Mesenchymal stem cell (in vitro differentiated cells and primary cell): ENCODE data around the gene NOBOX.

Source experiments
- DNase-seq: peaks from one replicate; pipeline ENCODE4 v3.0.0-alpha.2; 2013
- H2AFZ ChIP-seq: one replicate; pipeline ENCODE4 v1.6.1; 2013; ENCODE audit warnings: low read depth, mild to moderate bottlenecking, control low read depth, inconsistent platforms, low read length, moderate library complexity
- H2AK5ac ChIP-seq: 2 replicates; pipeline ENCODE4 v1.6.1; 2013; ENCODE audit warnings: low read length, moderate library complexity, mild to moderate bottlenecking, inconsistent platforms; ENCODE audit not compliant: severe bottlenecking
- H2BK120ac ChIP-seq: one replicate; pipeline ENCODE4 v1.6.1; 2013; ENCODE audit warnings: low read depth, mild to moderate bottlenecking, inconsistent platforms, low read length, moderate library complexity
- H2BK12ac ChIP-seq, 2 experiments: one replicate each; pipeline ENCODE4 v1.6.1; 2013; ENCODE audit warnings: inconsistent platforms in 2 of 2, low read length in 2 of 2, mild to moderate bottlenecking in 2 of 2, moderate library complexity in 2 of 2, control low read depth in 1 of 2
- H2BK15ac ChIP-seq: one replicate; pipeline ENCODE4 v1.6.1; 2013; ENCODE audit warnings: mild to moderate bottlenecking, low read depth, inconsistent platforms; ENCODE audit not compliant: poor library complexity, severe bottlenecking
- H2BK5ac ChIP-seq: 2 replicates; pipeline ENCODE4 v1.6.1; 2013; ENCODE audit warnings: low read depth, mild to moderate bottlenecking, low read length, control low read depth, inconsistent platforms; ENCODE audit not compliant: poor library complexity, severe bottlenecking
- H3K14ac ChIP-seq, 2 experiments: one replicate each; pipeline ENCODE4 v1.6.1; 2013; ENCODE audit warnings: inconsistent platforms in 2 of 2, low read length in 2 of 2, control low read depth in 1 of 2, mild to moderate bottlenecking in 1 of 2, moderate library complexity in 1 of 2
- H3K18ac ChIP-seq, 2 experiments: one replicate each; pipeline ENCODE4 v1.6.1; 2013; ENCODE audit warnings: inconsistent platforms in 2 of 2, low read length in 2 of 2, control low read depth in 1 of 2, low read depth in 1 of 2, mild to moderate bottlenecking in 1 of 2
- H3K23ac ChIP-seq, 2 experiments: one replicate each; pipeline ENCODE4 v1.6.1; 2013; ENCODE audit warnings: inconsistent platforms in 2 of 2, low read length in 2 of 2, mild to moderate bottlenecking in 2 of 2, moderate library complexity in 2 of 2, control low read depth in 1 of 2
- H3K27ac ChIP-seq: 2 replicates; pipeline ENCODE4 v1.5.1; 2013; ENCODE audit warnings: mild to moderate bottlenecking, moderate library complexity, low read length, control low read depth, inconsistent platforms; ENCODE audit not compliant: poor library complexity, severe bottlenecking
- H3K27me3 ChIP-seq, 2 experiments: 2 replicates each; pipeline versions ENCODE4 v1.6.1 to v1.7.0; 2013; ENCODE audit warnings: low read length in 2 of 2, mild to moderate bottlenecking in 2 of 2, moderate library complexity in 2 of 2, control low read depth in 1 of 2, inconsistent platforms in 1 of 2; ENCODE audit not compliant: control insufficient read depth in 1 of 2, insufficient read depth in 1 of 2
- H3K36me3 ChIP-seq, 2 experiments: 2 replicates each; pipeline versions ENCODE4 v1.6.1 to v1.7.0; 2013; ENCODE audit warnings: low read length in 2 of 2, control low read depth in 1 of 2, inconsistent platforms in 1 of 2, low read depth in 1 of 2, mild to moderate bottlenecking in 1 of 2; ENCODE audit not compliant: insufficient read depth in 2 of 2, control insufficient read depth in 1 of 2
- H3K4ac ChIP-seq, 2 experiments: one replicate each; pipeline ENCODE4 v1.6.1; 2013; ENCODE audit warnings: inconsistent platforms in 2 of 2, low read length in 2 of 2, mild to moderate bottlenecking in 2 of 2, moderate library complexity in 2 of 2, control low read depth in 1 of 2, low read depth in 1 of 2
- H3K4me1 ChIP-seq: 2 replicates; pipeline ENCODE4 v1.6.1; 2013; ENCODE audit warnings: low read depth, low read length, control low read depth; ENCODE audit not compliant: control insufficient read depth, insufficient read depth
- H3K4me2 ChIP-seq: 2 replicates; pipeline ENCODE4 v1.6.1; 2013; ENCODE audit warnings: low read length, mild to moderate bottlenecking, inconsistent platforms; ENCODE audit not compliant: poor library complexity, severe bottlenecking
- H3K4me3 ChIP-seq, 2 experiments: 2 replicates each; pipeline versions ENCODE4 v1.5.1 to v1.7.0; 2013; ENCODE audit warnings: low read length in 2 of 2, mild to moderate bottlenecking in 2 of 2, control low read depth in 1 of 2, low read depth in 1 of 2; ENCODE audit not compliant: insufficient read depth in 1 of 2
- H3K79me1 ChIP-seq: replicated peaks from 2 replicates; pipeline ENCODE4 v1.6.1; 2013; ENCODE audit warnings: mild to moderate bottlenecking, control low read depth, low read length, inconsistent platforms; ENCODE audit not compliant: poor library complexity, severe bottlenecking
- H3K9ac ChIP-seq: 2 replicates; pipeline ENCODE4 v1.7.0; 2013; ENCODE audit warnings: mild to moderate bottlenecking, low read length, moderate library complexity
- H3K9me3 ChIP-seq: 2 replicates; pipeline ENCODE4 v1.7.0; 2013; ENCODE audit warnings: mild to moderate bottlenecking, low read length; ENCODE audit not compliant: control insufficient read depth
- H4K8ac ChIP-seq: one replicate; pipeline ENCODE4 v1.6.1; 2013; ENCODE audit warnings: inconsistent platforms, mild to moderate bottlenecking, low read length, moderate library complexity
- H4K91ac ChIP-seq: one replicate; pipeline ENCODE4 v1.6.1; 2013; ENCODE audit warnings: mild to moderate bottlenecking, low read length, inconsistent platforms
- WGBS: methylation state at CpG from one replicate; pipeline ENCODE4 v1.1.7; 2013; ENCODE audit warnings: mixed read lengths; 5-methylcytosine and 5-hydroxymethylcytosine counted together

The NOBOX gene

DNA sequence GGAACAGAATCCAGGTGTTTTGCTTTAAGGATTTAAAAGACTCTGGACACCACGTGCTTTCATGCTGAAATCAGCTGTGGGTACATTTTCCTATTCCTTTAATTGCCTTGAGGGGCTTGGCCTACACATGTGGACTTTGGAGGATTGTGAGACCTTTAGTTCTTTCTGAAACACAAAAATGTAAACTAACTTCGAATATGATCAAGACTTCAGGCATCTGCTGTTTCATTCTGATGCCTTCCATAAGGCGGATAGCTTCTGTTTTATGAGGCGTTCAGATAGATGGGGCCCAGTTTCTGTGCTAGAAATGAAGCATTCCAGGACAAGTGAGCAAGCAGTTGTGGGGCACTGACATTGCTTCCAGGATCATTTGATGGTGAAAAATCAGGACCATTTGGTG lies 1.5 kb upstream of the NOBOX start:
- Histone ChIP-seq H3K9me3 (no peaks in the 10 kb centered on the region), H3K18ac (no peak overlapping the region), H2BK120ac (no peak overlapping the region), H3K36me3 (no peaks in the 10 kb centered on the region), H3K23ac (no peak overlapping the region), H2AFZ (no peak overlapping the region), H4K91ac (no peak overlapping the region), H3K27me3 (peaks cover 7 to 10% of the 10 kb centered on the region in 2 experiments), H2BK12ac (no peak overlapping the region), H3K4me2 (no peak overlapping the region), H3K79me1 (no peaks in the 10 kb centered on the region), H3K14ac (no peak overlapping the region), H3K27ac (peak overlapping the region; percentile 12), H2BK15ac (no peak overlapping the region), H3K4me1 (peaks cover 6% of the 10 kb centered on the region), H3K4ac (no peak overlapping the region), H3K9ac (no peak overlapping the region), H2AK5ac (no peak overlapping the region), H2BK5ac (no peak overlapping the region), H4K8ac (no peak overlapping the region), H3K4me3 (no peak overlapping the region)
- WGBS, result 65% methylated on average over 4 of the region's 4 CpGs
- no peak for DNase-seq

DNA sequence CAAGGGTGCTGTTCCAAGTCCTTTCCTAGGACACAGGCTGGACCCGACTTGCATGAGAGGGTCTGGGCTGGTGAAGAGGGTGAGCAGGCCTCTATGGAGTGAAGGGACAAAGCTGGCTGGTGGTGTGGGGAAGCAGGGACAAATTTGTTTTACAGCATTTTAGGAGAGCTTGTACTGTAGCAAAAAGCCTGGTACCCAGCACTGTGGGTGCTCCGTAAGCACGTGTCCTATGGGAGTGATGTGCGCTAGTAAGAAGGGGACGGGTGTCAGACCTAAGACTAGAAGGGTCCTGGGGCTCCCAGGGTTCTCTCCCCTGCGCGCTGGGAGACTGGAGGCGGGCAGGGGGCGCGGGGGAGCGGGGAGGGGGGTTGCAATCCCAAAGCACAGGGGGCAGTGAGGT lies 391 bp downstream of the NOBOX start:
- Histone ChIP-seq H3K4me1 (peaks cover 6% of the 10 kb centered on the region), H2AK5ac (no peak overlapping the region), H3K27ac (no peak overlapping the region), H3K9ac (no peak overlapping the region), H2BK12ac (no peak overlapping the region), H3K79me1 (no peaks in the 10 kb centered on the region), H2AFZ (no peak overlapping the region), H3K36me3 (no peaks in the 10 kb centered on the region), H3K27me3 (peaks cover 20 to 22% of the 10 kb centered on the region in 2 experiments), H3K23ac (no peak overlapping the region), H3K4ac (no peak overlapping the region), H4K8ac (no peak overlapping the region), H2BK5ac (no peak overlapping the region), H3K14ac (no peak overlapping the region), H3K4me2 (no peak overlapping the region), H3K9me3 (no peaks in the 10 kb centered on the region), H3K18ac (no peak overlapping the region), H4K91ac (no peak overlapping the region), H2BK15ac (no peak overlapping the region), H2BK120ac (no peak overlapping the region), H3K4me3 (no peak overlapping the region)
- whole genome bisulfite sequencing, result 88% methylated on average over 9 of the region's 11 CpGs
- DNase-seq, result no peak

- Histone ChIP-seq H2BK120ac (no peak overlapping the region), H3K4ac (no peak overlapping the region), H2BK12ac (no peak overlapping the region), H2BK5ac (no peak overlapping the region), H3K18ac (no peak overlapping the region), H3K4me2 (no peak overlapping the region), H3K23ac (no peak overlapping the region), H3K9me3 (no peaks in the 10 kb centered on the region), H3K79me1 (no peaks in the 10 kb centered on the region), H4K8ac (no peak overlapping the region), H3K4me3 (no peak overlapping the region), H4K91ac (no peak overlapping the region), H3K14ac (no peak overlapping the region), H3K27ac (no peak overlapping the region), H3K9ac (no peak overlapping the region), H3K27me3 (peaks cover 31 to 33% of the 10 kb centered on the region in 2 experiments), H3K36me3 (no peaks in the 10 kb centered on the region), H2AFZ (no peak overlapping the region), H2AK5ac (no peak overlapping the region), H2BK15ac (no peak overlapping the region), H3K4me1 (peaks cover 3% of the 10 kb centered on the region)
- no peak for DNase-seq
- WGBS, result 82% methylated on average over 5 of the region's 5 CpGs
Observed at GRCh38 chr7:144401490-144401889, 2.0 kb downstream of the NOBOX start.

- H3K79me1 ChIP-seq, result no peaks in the 10 kb centered on the region
- no peak overlapping the region for H3K4ac ChIP-seq
- H2BK12ac ChIP-seq, result no peak overlapping the region
- no peak overlapping the region for H3K23ac ChIP-seq
- no peak overlapping the region for H2AK5ac ChIP-seq
- no peak overlapping the region for H4K91ac ChIP-seq
- no peak overlapping the region for H3K14ac ChIP-seq
- H3K36me3 ChIP-seq, result no peaks in the 10 kb centered on the region
- no peaks in the 10 kb centered on the region for H3K9me3 ChIP-seq
- H3K4me3 ChIP-seq, result no peak overlapping the region
- no peak overlapping the region for H2BK120ac ChIP-seq
- H3K9ac ChIP-seq, result no peak overlapping the region
- H3K4me1 ChIP-seq, result no peaks in the 10 kb centered on the region
- 86% methylated on average over 11 of the region's 11 CpGs for WGBS
- H2AFZ ChIP-seq, result no peak overlapping the region
- peaks cover 31 to 33% of the 10 kb centered on the region in 2 experiments for H3K27me3 ChIP-seq
- H2BK5ac ChIP-seq, result no peak overlapping the region
- no peak overlapping the region for H4K8ac ChIP-seq
- no peak overlapping the region for H3K18ac ChIP-seq
- DNase-seq, result no peak
- H3K27ac ChIP-seq, result no peak overlapping the region
- no peak overlapping the region for H3K4me2 ChIP-seq
- no peak overlapping the region for H2BK15ac ChIP-seq
Observed at GRCh38 chr7:144399946-144400345, 3.5 kb downstream of the NOBOX start.
